Esophagus squamous epithelium (tissue), 4 donors: ENCODE results near the gene NHLH2.

Experiments used
- POLR2A ChIP-seq, 4 donors: fragments of 450-650 bp; IDR thresholded peaks; one replicate each; pipeline ENCODE4 v1.6.1; 2017; ENCODE audit warnings: antibody characterized with exemption in 4 of 4, mild to moderate bottlenecking in 4 of 4, moderate library complexity in 3 of 4
- TF ChIP-seq, protein P1 (sequence below), 6 experiments: fragments of 450-650 bp in 4 of 6; fragments of 200-600 bp in 2 of 6; sonication (generic) in 2 of 6; IDR thresholded peaks; one replicate each; pipeline ENCODE4 v1.5.1; 2016 to 2019; ENCODE audit warnings: antibody characterized with exemption in 6 of 6, mild to moderate bottlenecking in 4 of 6, moderate library complexity in 4 of 6

DNA sequence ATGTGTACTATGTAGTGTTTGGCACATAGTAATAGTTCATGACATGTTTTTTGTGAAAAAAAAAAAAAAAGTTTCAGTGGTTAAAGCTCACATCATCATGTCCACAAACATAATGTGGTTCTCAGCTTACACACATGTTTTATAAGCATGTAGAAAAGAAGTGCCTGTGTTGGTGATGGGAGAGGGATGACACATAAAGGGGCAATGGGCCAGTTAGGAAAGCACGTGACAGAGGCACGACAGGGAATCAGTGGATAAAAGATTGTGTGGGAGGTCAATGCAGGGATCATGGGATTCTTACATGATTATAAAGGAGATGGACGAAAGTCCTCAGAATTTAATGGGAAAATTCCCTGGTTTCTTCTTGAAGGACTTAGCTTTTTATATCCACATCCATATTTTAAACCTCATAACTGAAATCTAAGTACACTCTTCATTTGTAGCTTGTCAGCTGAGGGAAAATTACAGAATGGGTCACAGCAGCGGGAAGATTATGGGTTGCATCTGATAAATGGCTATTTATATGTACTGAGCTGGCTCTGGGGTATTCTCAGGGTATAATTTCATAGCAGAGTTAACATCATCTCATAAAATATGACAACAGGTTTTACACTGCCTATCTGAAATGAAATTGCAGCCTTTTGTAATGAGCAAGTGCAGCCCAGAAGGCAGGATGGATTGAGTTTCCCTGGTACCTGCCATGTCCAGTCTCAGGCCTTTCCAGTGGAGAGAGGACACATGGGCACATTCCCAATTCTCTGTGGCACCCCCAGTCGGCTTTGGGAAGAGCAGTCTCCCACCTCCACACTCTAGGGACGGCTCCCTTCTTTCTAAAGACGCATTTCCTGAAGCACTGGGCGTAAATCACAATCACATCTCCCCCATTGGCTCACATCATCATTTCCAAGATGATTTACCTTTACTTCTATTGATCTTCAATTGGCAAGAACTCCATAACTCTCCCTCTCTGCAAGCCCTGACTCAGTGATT, 42.3 kb upstream of the NHLH2 start:
- TF ChIP-seq, protein P1, sequence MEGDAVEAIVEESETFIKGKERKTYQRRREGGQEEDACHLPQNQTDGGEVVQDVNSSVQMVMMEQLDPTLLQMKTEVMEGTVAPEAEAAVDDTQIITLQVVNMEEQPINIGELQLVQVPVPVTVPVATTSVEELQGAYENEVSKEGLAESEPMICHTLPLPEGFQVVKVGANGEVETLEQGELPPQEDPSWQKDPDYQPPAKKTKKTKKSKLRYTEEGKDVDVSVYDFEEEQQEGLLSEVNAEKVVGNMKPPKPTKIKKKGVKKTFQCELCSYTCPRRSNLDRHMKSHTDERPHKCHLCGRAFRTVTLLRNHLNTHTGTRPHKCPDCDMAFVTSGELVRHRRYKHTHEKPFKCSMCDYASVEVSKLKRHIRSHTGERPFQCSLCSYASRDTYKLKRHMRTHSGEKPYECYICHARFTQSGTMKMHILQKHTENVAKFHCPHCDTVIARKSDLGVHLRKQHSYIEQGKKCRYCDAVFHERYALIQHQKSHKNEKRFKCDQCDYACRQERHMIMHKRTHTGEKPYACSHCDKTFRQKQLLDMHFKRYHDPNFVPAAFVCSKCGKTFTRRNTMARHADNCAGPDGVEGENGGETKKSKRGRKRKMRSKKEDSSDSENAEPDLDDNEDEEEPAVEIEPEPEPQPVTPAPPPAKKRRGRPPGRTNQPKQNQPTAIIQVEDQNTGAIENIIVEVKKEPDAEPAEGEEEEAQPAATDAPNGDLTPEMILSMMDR (IDR thresholded peaks at IDR 0.05): no peak
- TF ChIP-seq POLR2A (IDR thresholded peaks at IDR 0.05): no peak
